Neural progenitor cell (in vitro differentiated cells): ENCODE measurements around the gene SOX2.

Experiments
- CTCF ChIP-seq: fragments of 200-600 bp; sonication (generic); IDR thresholded peaks from 2 replicates; pipeline ENCODE4 v1.5.1; 2017; ENCODE audit warnings: antibody characterized with exemption, mild to moderate bottlenecking
- EZH2 ChIP-seq: fragments of 200-600 bp; sonication (generic); IDR thresholded peaks from 2 replicates; pipeline ENCODE4 v1.6.1; 2017; ENCODE audit warnings: antibody characterized with exemption, mild to moderate bottlenecking, moderate library complexity
- EZH2phosphoT487 ChIP-seq: fragments of 200-600 bp; sonication (generic); IDR thresholded peaks from 2 replicates; pipeline ENCODE4 v1.6.1; 2017; ENCODE audit warnings: antibody characterized with exemption

- TF ChIP-seq EZH2phosphoT487 (no peak), CTCF (no peak), EZH2 (no peak)
Measured at GRCh38 chr3:181718369-181718768, 6.6 kb downstream of the SOX2 start.
